HepG2 (cell line): ENCODE data around the gene FBXO11. TPM values are rescaled to one million over a fixed set of nuclear protein-coding genes. Genes with fewer than 3 reads are reported as not detected.

Experiments
- ELF4 ChIP-seq: sonication (generic); formaldehyde crosslinking; IDR thresholded peaks from 2 replicates; pipeline ENCODE4 v1.5.0; 2020; ENCODE audit warnings: missing genetic modification reagents, mild to moderate bottlenecking, moderate library complexity, borderline replicate concordance
- TBX2 ChIP-seq: sonication (generic); formaldehyde crosslinking; IDR thresholded peaks from 2 replicates; pipeline ENCODE4 v1.5.0; 2020; ENCODE audit warnings: missing genetic modification reagents, mild to moderate bottlenecking, borderline replicate concordance
- TEAD3 ChIP-seq: optimal IDR thresholded peaks from 2 replicates; pipeline ENCODE3; 2016; ENCODE audit warnings: borderline replicate concordance
- ZFY ChIP-seq: sonication (generic); formaldehyde crosslinking; IDR thresholded peaks from 2 replicates; pipeline ENCODE4 v1.4.0; 2020; ENCODE audit warnings: missing genetic modification reagents
- ZNF33B ChIP-seq: sonication (generic); formaldehyde crosslinking; IDR thresholded peaks from 2 replicates; pipeline ENCODE4 v1.5.1; 2020; ENCODE audit warnings: mild to moderate bottlenecking, missing genetic modification reagents
- polyA plus RNA-seq, 8 experiments: library from polyadenylated mRNA; depleted of rRNA in 3 of 8; stranded (reverse) in 7 of 8; unstranded in 1 of 8; fragments of >200 nt; fragmentation: Illumina TruSeq in 4 of 8; extraction: Trizol in 4 of 8; gene quantifications; 2 replicates each; pipeline versions ENCODE4 v1.2.1 to v1.2.3, GENCODE V29; 2011 to 2016; ENCODE audit warnings: low read depth in 4 of 8, missing spikeins in 1 of 8, mixed read lengths in 1 of 8; ENCODE audit not compliant: insufficient read depth in 1 of 8
- total RNA-seq, 5 experiments: library from RNA; depleted of rRNA; stranded (reverse); fragments of >200 nt; fragmentation: Illumina TruSeq; extraction: Trizol; gene quantifications; 2 replicates each; pipeline ENCODE4 v1.2.3, GENCODE V29; 2016; ENCODE audit warnings: low read depth in 1 of 5
- TF ChIP-seq, protein P1 (sequence below): sonication (generic); formaldehyde crosslinking; IDR thresholded peaks from 2 replicates; pipeline ENCODE4 v1.5.0; 2020; ENCODE audit warnings: mild to moderate bottlenecking, missing genetic modification reagents, borderline replicate concordance
- TF ChIP-seq, protein P2 (sequence below): sonication (generic); formaldehyde crosslinking; IDR thresholded peaks from 2 replicates; pipeline ENCODE4 v1.8.1; 2023; ENCODE audit warnings: mild to moderate bottlenecking, missing genetic modification reagents
- TF ChIP-seq, protein P3 (sequence below): sonication (generic); formaldehyde crosslinking; IDR thresholded peaks from 2 replicates; pipeline ENCODE4 v1.4.0; 2020; ENCODE audit warnings: missing genetic modification reagents, borderline replicate concordance
- TF ChIP-seq, protein P4 (sequence below): sonication (generic); formaldehyde crosslinking; IDR thresholded peaks from 2 replicates; pipeline ENCODE4 v1.9.0; 2021; ENCODE audit warnings: mild to moderate bottlenecking, missing genetic modification reagents
- TF ChIP-seq, protein P5 (sequence below): IDR thresholded peaks from 2 replicates; pipeline ENCODE4 v1.6.1; 2016; ENCODE audit warnings: mild to moderate bottlenecking
- TF ChIP-seq, protein P6 (sequence below): sonication (generic); formaldehyde crosslinking; IDR thresholded peaks from 2 replicates; pipeline ENCODE4 v1.4.0; 2020; ENCODE audit warnings: missing genetic modification reagents

The FBXO11 gene
- total and polyA plus RNA-seq, 2 of the 13 experiments (the other 11 are each of a cell fraction or from before 2014, with no cell fraction given) = 27.9 to 47.6 TPM

DNA sequence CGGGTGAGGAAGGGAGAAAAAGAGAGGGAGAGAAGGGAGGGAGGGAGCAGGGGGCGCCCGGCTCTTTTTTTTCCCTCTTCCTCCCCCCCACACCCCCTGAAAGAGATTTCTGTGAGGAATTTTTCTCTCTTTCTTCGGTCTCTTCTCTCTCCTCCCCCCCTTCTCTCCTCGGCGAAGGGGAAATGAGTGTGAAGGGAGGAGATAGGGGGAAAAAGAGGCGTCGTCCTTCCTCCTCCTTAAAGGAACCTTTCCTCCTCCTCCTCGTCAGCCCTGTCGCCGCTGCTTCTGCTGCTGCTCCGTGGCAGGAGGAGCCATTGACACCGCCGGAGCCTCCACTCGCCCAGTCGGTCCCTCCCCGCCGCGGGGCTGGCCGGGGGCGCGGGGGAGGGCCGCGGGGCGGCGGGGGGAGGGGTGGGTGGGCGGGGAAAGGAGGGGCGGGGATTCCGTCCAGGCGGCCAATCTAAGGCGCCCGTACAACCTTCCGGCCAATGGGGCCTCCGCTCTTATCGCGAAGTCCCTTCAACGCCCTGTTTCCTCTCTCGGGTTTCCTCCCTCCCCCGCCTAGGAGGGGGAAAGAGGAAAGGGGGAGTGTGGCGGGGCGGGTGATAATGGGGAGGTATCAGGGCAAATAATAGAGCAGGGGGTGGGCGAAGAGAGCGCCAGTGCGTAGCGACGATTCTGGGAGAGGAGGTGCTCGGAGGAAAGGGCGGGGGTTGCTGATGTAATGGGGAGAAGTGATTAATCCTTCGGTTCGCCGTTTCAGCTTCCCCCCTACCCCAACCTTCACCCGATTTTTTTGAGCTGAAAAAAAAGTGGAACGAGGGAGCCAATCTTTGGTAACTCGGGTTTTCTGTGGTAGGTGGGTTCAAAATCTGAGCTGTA is at the start of gene FBXO11 (continued):
- TF ChIP-seq, protein P1, sequence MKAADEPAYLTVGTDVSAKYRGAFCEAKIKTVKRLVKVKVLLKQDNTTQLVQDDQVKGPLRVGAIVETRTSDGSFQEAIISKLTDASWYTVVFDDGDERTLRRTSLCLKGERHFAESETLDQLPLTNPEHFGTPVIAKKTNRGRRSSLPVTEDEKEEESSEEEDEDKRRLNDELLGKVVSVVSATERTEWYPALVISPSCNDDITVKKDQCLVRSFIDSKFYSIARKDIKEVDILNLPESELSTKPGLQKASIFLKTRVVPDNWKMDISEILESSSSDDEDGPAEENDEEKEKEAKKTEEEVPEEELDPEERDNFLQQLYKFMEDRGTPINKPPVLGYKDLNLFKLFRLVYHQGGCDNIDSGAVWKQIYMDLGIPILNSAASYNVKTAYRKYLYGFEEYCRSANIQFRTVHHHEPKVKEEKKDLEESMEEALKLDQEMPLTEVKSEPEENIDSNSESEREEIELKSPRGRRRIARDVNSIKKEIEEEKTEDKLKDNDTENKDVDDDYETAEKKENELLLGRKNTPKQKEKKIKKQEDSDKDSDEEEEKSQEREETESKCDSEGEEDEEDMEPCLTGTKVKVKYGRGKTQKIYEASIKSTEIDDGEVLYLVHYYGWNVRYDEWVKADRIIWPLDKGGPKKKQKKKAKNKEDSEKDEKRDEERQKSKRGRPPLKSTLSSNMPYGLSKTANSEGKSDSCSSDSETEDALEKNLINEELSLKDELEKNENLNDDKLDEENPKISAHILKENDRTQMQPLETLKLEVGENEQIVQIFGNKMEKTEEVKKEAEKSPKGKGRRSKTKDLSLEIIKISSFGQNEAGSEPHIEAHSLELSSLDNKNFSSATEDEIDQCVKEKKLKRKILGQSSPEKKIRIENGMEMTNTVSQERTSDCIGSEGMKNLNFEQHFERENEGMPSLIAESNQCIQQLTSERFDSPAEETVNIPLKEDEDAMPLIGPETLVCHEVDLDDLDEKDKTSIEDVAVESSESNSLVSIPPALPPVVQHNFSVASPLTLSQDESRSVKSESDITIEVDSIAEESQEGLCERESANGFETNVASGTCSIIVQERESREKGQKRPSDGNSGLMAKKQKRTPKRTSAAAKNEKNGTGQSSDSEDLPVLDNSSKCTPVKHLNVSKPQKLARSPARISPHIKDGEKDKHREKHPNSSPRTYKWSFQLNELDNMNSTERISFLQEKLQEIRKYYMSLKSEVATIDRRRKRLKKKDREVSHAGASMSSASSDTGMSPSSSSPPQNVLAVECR (CRISPR knock-in tag) = peak; percentile 62; the same call in 1 of the 2 replicates
- TF ChIP-seq TEAD3 (CRISPR knock-in tag) (peak; percentile 76), ZNF33B (CRISPR knock-in tag) (no peak), TBX2 (0 out of 2 replicates have a peak, but pooled peaks have one; percentile 31), ZFY (no peak), ELF4 (CRISPR knock-in tag) (peak; percentile 75; the same call in 1 of the 2 replicates)
- TF ChIP-seq, protein P2, sequence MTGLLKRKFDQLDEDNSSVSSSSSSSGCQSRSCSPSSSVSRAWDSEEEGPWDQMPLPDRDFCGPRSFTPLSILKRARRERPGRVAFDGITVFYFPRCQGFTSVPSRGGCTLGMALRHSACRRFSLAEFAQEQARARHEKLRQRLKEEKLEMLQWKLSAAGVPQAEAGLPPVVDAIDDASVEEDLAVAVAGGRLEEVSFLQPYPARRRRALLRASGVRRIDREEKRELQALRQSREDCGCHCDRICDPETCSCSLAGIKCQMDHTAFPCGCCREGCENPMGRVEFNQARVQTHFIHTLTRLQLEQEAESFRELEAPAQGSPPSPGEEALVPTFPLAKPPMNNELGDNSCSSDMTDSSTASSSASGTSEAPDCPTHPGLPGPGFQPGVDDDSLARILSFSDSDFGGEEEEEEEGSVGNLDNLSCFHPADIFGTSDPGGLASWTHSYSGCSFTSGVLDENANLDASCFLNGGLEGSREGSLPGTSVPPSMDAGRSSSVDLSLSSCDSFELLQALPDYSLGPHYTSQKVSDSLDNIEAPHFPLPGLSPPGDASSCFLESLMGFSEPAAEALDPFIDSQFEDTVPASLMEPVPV (CRISPR knock-in tag) = 0 out of 2 replicates have a peak, but pooled peaks have one; percentile 71
- TF ChIP-seq, protein P3, sequence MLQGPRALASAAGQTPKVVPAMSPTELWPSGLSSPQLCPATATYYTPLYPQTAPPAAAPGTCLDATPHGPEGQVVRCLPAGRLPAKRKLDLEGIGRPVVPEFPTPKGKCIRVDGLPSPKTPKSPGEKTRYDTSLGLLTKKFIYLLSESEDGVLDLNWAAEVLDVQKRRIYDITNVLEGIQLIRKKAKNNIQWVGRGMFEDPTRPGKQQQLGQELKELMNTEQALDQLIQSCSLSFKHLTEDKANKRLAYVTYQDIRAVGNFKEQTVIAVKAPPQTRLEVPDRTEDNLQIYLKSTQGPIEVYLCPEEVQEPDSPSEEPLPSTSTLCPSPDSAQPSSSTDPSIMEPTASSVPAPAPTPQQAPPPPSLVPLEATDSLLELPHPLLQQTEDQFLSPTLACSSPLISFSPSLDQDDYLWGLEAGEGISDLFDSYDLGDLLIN (CRISPR knock-in tag) = no peak
- TF ChIP-seq, protein P4, sequence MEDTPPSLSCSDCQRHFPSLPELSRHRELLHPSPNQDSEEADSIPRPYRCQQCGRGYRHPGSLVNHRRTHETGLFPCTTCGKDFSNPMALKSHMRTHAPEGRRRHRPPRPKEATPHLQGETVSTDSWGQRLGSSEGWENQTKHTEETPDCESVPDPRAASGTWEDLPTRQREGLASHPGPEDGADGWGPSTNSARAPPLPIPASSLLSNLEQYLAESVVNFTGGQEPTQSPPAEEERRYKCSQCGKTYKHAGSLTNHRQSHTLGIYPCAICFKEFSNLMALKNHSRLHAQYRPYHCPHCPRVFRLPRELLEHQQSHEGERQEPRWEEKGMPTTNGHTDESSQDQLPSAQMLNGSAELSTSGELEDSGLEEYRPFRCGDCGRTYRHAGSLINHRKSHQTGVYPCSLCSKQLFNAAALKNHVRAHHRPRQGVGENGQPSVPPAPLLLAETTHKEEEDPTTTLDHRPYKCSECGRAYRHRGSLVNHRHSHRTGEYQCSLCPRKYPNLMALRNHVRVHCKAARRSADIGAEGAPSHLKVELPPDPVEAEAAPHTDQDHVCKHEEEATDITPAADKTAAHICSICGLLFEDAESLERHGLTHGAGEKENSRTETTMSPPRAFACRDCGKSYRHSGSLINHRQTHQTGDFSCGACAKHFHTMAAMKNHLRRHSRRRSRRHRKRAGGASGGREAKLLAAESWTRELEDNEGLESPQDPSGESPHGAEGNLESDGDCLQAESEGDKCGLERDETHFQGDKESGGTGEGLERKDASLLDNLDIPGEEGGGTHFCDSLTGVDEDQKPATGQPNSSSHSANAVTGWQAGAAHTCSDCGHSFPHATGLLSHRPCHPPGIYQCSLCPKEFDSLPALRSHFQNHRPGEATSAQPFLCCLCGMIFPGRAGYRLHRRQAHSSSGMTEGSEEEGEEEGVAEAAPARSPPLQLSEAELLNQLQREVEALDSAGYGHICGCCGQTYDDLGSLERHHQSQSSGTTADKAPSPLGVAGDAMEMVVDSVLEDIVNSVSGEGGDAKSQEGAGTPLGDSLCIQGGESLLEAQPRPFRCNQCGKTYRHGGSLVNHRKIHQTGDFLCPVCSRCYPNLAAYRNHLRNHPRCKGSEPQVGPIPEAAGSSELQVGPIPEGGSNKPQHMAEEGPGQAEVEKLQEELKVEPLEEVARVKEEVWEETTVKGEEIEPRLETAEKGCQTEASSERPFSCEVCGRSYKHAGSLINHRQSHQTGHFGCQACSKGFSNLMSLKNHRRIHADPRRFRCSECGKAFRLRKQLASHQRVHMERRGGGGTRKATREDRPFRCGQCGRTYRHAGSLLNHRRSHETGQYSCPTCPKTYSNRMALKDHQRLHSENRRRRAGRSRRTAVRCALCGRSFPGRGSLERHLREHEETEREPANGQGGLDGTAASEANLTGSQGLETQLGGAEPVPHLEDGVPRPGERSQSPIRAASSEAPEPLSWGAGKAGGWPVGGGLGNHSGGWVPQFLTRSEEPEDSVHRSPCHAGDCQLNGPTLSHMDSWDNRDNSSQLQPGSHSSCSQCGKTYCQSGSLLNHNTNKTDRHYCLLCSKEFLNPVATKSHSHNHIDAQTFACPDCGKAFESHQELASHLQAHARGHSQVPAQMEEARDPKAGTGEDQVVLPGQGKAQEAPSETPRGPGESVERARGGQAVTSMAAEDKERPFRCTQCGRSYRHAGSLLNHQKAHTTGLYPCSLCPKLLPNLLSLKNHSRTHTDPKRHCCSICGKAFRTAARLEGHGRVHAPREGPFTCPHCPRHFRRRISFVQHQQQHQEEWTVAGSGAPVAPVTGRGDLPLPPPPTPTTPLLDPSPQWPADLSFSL = no peak
- TF ChIP-seq, protein P5, sequence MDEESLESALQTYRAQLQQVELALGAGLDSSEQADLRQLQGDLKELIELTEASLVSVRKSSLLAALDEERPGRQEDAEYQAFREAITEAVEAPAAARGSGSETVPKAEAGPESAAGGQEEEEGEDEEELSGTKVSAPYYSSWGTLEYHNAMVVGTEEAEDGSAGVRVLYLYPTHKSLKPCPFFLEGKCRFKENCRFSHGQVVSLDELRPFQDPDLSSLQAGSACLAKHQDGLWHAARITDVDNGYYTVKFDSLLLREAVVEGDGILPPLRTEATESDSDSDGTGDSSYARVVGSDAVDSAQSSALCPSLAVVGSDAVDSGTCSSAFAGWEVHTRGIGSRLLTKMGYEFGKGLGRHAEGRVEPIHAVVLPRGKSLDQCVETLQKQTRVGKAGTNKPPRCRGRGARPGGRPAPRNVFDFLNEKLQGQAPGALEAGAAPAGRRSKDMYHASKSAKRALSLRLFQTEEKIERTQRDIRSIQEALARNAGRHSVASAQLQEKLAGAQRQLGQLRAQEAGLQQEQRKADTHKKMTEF = peak; percentile 67
- TF ChIP-seq, protein P6, sequence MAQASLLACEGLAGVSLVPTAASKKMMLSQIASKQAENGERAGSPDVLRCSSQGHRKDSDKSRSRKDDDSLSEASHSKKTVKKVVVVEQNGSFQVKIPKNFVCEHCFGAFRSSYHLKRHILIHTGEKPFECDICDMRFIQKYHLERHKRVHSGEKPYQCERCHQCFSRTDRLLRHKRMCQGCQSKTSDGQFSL (CRISPR knock-in tag) = peak; percentile 74
